Pons (tissue), 1 donor: ENCODE measurements around the gene IFRD1.
"Not testable (repeated sequence)": the region's sequence is repeated elsewhere in the genome, so short reads cannot be mapped to it uniquely, and the experiment has no call there.

Source experiments
- DNase-seq: peaks from one replicate; pipeline ENCODE4 v3.0.0-alpha.2; 2016; ENCODE audit warnings: low spot score

IFRD1 gene

GRCh38 chr7:112444505-112444904, 5.8 kb upstream of the IFRD1 start:
- DNase-seq, result no peak

GRCh38 chr7:112446431-112446830, 3.8 kb upstream of the IFRD1 start:
- no peak for DNase-seq

- DNase-seq, result no peak
These were observed 2.9 kb upstream of the IFRD1 start for GRCh38 chr7:112447406-112447805.

GRCh38 chr7:112448381-112448780, 1.9 kb upstream of the IFRD1 start:
- no peak for DNase-seq

GRCh38 chr7:112448891-112449290, 1.4 kb upstream of the IFRD1 start:
- DNase-seq, result no peak

GRCh38 chr7:112449353-112449752, 907 bp upstream of the IFRD1 start:
- DNase-seq, result peak; percentile 15

GRCh38 chr7:112450807-112451761, 824 bp downstream of the IFRD1 start:
- peak; percentile 98 for DNase-seq

- peak; percentile 51 for DNase-seq
These were observed 2.0 kb downstream of the IFRD1 start for GRCh38 chr7:112452102-112452888.

GRCh38 chr7:112453505-112454171, 3.4 kb downstream of the IFRD1 start:
- peak; percentile 55 for DNase-seq

- not testable (repeated sequence) for DNase-seq
These were observed 3.9 kb downstream of the IFRD1 start for GRCh38 chr7:112454191-112454590.

GRCh38 chr7:112459645-112460044, 9.4 kb downstream of the IFRD1 start:
- DNase-seq, result no peak

- DNase-seq, result peak; percentile 69
These were observed 12.0 kb downstream of the IFRD1 start for GRCh38 chr7:112462236-112462635.

GRCh38 chr7:112467867-112468266, 17.6 kb downstream of the IFRD1 start:
- DNase-seq, result no peak

GRCh38 chr7:112470194-112470593, 19.9 kb downstream of the IFRD1 start:
- DNase-seq, result no peak

GRCh38 chr7:112476390-112477052, 26.3 kb downstream of the IFRD1 start:
- DNase-seq, result no peak

GRCh38 chr7:112481121-112481736, 31.0 kb downstream of the IFRD1 start:
- DNase-seq, result no peak

- DNase-seq, result peak; percentile 22
These were observed 31.8 kb downstream of the IFRD1 start for GRCh38 chr7:112481833-112482670.

GRCh38 chr7:112484671-112485167, 34.5 kb downstream of the IFRD1 start:
- DNase-seq, result no peak

GRCh38 chr7:112485766-112486165, 35.5 kb downstream of the IFRD1 start:
- DNase-seq, result no peak
